ENCODE results near the gene DLGAP1. TPM values are rescaled to one million over a fixed set of nuclear protein-coding genes. Genes with fewer than 3 reads are reported as not detected.

The DLGAP1 gene
- total and polyA plus RNA-seq, 5 donors = 0.11 to 0.31 (median 0.20) TPM; not detected in 1

DNA sequence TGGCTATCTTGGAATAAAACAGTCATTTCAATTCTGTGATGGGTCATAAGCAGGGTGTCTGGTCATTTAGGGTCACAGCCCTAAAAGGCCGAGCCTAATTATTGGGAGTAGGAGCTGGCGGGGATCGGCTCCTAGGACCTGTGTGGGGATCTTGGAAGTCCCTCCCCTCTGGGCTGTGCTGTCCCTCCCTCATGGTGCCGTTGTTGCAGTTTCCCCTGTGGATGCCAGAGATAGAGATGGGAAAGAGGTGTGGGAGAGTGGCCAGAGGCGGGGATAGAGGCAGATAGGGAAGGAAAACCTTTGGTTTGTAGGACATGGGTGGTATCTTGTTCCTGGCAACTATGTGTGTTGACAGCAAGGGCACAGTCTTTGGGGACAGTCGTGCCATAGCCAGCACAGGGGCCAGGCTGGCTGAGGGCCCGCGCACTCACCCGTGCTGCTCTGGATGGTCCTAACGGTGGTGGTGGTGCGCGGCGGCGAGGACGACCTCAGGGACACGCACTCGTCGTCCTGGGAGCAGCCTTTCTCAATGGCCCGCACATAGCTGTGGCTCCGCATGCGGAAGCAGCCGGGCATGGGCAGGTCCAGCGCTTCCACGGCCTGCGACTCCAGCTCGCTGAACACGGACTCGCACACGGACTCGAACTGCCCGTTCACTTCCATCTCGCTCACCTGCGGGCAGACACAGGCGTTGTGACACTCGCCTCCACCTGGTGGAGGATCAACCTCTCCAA lies 726.2 kb downstream of the DLGAP1 start:
- intact Hi-C loops (cut with DNase I) = no loop called here
- DNase-seq (no peak), ATAC-seq (peak in 1 of 2 donors; percentile 16)
- Histone ChIP-seq H3K9me3 (ENCODE audit: control insufficient read depth, low read length) (no peaks in the 10 kb centered on the region), H3K4me3 (ENCODE audit: low read length) (no peak overlapping the region), H3K27ac (ENCODE audit: low read length) (no peak overlapping the region), H3K27me3 (ENCODE audit: control insufficient read depth, insufficient read depth) (no peaks in the 10 kb centered on the region), H3K4me1 (ENCODE audit: control insufficient read depth, insufficient read depth, low read length) (peaks cover 8% of the 10 kb centered on the region)
- 96% methylated on average over 35 of the region's 35 CpGs for WGBS

- peaks cover 8% of the 10 kb centered on the region for H3K4me1 ChIP-seq (ENCODE audit: control insufficient read depth, insufficient read depth, low read length)
- DNase-seq = no peak
- H3K4me3 ChIP-seq (ENCODE audit: low read length) = no peak overlapping the region
- ATAC-seq = peak; percentile 41 to 58
- no peak overlapping the region for H3K27ac ChIP-seq (ENCODE audit: low read length)
- H3K9me3 ChIP-seq (ENCODE audit: control insufficient read depth, low read length) = no peaks in the 10 kb centered on the region
- intact Hi-C loops (cut with DNase I) = no loop called here
- no peaks in the 10 kb centered on the region for H3K27me3 ChIP-seq (ENCODE audit: control insufficient read depth, insufficient read depth)
- WGBS = 45% methylated on average over 7 of the region's 7 CpGs
These were observed 727.8 kb downstream of the DLGAP1 start for GRCh38 chr18:3727274-3727673.

DNA sequence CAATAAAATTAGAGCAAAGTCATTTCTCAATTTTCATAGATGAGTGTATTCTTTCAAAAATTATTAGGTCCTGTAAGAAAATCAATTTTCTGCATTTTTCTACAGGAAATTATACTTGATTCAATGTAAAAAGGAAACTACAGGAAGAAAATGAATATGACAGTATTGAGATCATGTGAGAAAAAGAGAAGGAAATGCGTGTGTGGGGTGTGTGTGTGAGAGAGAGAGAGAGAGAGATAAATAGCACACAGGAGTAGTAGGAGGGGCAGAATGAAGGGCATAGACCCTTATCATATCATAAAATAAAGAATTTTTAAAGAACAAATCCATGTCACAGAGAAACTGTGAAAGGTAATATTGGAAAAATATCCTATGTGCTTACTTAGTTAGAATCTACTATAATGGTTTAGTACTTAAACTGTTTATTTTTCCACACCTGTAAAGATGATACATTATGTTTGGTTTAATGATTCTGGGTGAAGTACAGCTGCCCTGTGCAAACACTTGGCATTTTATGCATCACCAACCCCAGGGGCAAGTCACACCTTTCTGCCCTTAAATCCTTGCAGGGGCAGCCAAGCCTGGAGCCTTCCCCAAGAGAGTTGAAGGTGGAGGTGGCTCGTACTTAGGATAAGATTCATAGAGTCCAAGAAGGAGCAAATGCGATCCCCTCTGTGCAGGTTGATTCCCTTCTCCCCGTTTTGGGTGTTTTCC lies 728.7 kb downstream of the DLGAP1 start:
- Histone ChIP-seq H3K27ac (ENCODE audit: low read length) (no peak overlapping the region), H3K4me3 (ENCODE audit: low read length) (no peak overlapping the region), H3K4me1 (ENCODE audit: control insufficient read depth, insufficient read depth, low read length) (peaks cover 8% of the 10 kb centered on the region), H3K9me3 (ENCODE audit: control insufficient read depth, low read length) (no peaks in the 10 kb centered on the region), H3K27me3 (ENCODE audit: control insufficient read depth, insufficient read depth) (no peaks in the 10 kb centered on the region)
- intact Hi-C loops (cut with DNase I) = no loop called here
- DNase-seq (no peak), ATAC-seq (no peak)
- 65% methylated on average over 4 of the region's 4 CpGs for WGBS

- Histone ChIP-seq H3K4me3 (ENCODE audit: low read length) (no peak overlapping the region), H3K4me1 (ENCODE audit: control insufficient read depth, insufficient read depth, low read length) (peaks cover 8% of the 10 kb centered on the region), H3K27me3 (ENCODE audit: control insufficient read depth, insufficient read depth) (no peaks in the 10 kb centered on the region), H3K27ac (ENCODE audit: low read length) (no peak overlapping the region), H3K9me3 (ENCODE audit: control insufficient read depth, low read length) (no peaks in the 10 kb centered on the region)
- ATAC-seq (no peak), DNase-seq (no peak)
- WGBS = 72% methylated on average over 2 of the region's 2 CpGs
- intact Hi-C loops (cut with DNase I) = no loop called here
These were observed 730.0 kb downstream of the DLGAP1 start for GRCh38 chr18:3725115-3725514.

- Histone ChIP-seq H3K27ac (ENCODE audit: low read length) (no peak overlapping the region), H3K4me3 (ENCODE audit: low read length) (no peak overlapping the region), H3K27me3 (ENCODE audit: control insufficient read depth, insufficient read depth) (no peaks in the 10 kb centered on the region), H3K4me1 (ENCODE audit: control insufficient read depth, insufficient read depth, low read length) (peaks cover 8% of the 10 kb centered on the region), H3K9me3 (ENCODE audit: control insufficient read depth, low read length) (no peaks in the 10 kb centered on the region)
- ATAC-seq (no peak), DNase-seq (no peak)
- intact Hi-C loops (cut with DNase I) = no loop called here
These were observed 731.6 kb downstream of the DLGAP1 start for GRCh38 chr18:3723554-3723953.

- Histone ChIP-seq H3K4me1 (ENCODE audit: control insufficient read depth, insufficient read depth, low read length) (peaks cover 8% of the 10 kb centered on the region), H3K9me3 (ENCODE audit: control insufficient read depth, low read length) (no peaks in the 10 kb centered on the region), H3K4me3 (ENCODE audit: low read length) (no peak overlapping the region), H3K27me3 (ENCODE audit: control insufficient read depth, insufficient read depth) (no peaks in the 10 kb centered on the region), H3K27ac (ENCODE audit: low read length) (no peak overlapping the region)
- ATAC-seq (no peak), DNase-seq (no peak)
- intact Hi-C loops (cut with DNase I) = no loop called here
- WGBS = 61% methylated on average over 5 of the region's 5 CpGs
These were observed 732.3 kb downstream of the DLGAP1 start for GRCh38 chr18:3722649-3723433.

DNA sequence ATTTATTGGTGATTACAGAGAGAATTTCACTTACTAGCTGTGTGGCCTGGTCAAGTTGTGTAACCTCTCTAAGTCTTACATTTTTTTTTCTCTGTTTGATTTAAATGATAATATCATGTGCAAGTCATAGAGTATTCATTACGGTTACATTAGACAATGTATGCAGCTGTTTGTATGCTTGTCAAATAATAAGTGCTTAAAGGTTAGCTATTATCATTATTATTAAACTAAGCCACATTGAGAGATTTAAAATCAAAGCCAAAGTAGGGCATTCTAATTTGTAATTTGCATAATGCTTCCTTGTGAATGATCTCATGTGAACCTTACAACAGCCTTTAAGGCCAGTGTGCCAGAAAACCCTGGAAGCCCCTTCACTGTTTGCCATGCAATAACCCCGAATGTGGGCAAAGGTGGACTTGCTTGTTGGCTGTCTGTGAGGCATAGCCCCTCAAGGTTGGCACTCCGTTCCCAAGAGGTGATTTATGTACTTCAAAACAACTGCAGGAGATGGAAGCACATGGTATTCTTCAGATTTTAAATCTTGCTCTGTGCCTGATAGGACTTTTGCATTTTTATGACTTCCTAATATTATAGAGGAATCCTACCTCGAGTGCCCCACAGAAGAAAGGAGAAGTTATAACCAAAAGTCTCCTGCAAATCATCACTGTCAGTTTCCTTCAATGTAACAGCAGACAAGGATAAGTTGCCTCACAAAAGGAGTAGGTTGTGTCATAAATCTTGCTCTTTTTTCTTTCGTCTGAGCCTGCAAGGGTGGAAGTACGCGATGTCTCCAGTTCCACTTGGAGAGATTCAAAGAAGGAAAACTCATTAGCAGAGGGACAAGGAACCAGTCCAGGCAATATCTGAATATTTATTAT lies 733.1 kb downstream of the DLGAP1 start:
- DNase-seq (no peak), ATAC-seq (no peak)
- H3K27ac ChIP-seq (ENCODE audit: low read length) = no peak overlapping the region
- WGBS = 68% methylated on average over 7 of the region's 7 CpGs
- no peaks in the 10 kb centered on the region for H3K27me3 ChIP-seq (ENCODE audit: control insufficient read depth, insufficient read depth)
- no peak overlapping the region for H3K4me3 ChIP-seq (ENCODE audit: low read length)
- H3K9me3 ChIP-seq (ENCODE audit: control insufficient read depth, low read length) = no peaks in the 10 kb centered on the region
- intact Hi-C loops (cut with DNase I) = no loop called here
- peaks cover 3% of the 10 kb centered on the region for H3K4me1 ChIP-seq (ENCODE audit: control insufficient read depth, insufficient read depth, low read length)

DNA sequence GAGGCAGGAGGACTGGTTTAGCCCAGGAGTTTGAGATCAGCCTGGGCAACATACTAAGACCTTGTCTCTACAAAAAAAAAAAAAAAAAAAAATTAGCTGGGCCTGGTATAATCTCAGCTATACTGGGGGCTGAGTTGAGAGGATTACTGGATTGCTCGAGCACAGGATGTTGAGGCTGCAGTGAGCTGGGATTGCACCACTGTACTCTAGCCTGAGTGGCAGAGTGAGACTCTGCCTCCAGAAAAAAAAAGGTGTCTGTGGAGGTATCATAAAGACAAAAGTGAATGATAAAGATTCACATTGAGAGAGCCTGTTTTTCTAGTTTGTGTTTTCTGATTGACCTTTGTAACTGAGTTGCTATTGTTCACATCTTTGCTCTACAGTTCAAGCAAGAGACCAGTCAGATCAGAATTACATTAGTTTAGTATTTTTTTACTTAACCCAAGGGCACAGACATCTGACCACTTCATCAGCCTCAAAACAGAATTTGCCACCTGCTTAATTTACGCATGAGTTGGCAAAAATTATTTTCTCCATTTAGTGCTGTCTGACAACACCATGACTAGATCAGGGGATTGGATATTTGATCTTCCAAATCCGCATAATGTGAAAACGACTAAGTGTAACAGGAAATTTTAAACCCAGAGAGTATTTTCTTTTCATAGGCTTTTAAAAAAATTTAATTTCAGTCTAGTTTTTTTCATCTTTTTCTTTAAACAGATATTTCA lies 734.1 kb downstream of the DLGAP1 start:
- H3K9me3 ChIP-seq (ENCODE audit: control insufficient read depth, low read length) = no peaks in the 10 kb centered on the region
- no peak for ATAC-seq
- peaks cover 2% of the 10 kb centered on the region for H3K27me3 ChIP-seq (ENCODE audit: control insufficient read depth, insufficient read depth)
- intact Hi-C loops (cut with DNase I) = no loop called here
- no peaks in the 10 kb centered on the region for H3K4me1 ChIP-seq (ENCODE audit: control insufficient read depth, insufficient read depth, low read length)
- H3K27ac ChIP-seq (ENCODE audit: low read length) = no peak overlapping the region
- no peak for DNase-seq
- 86% methylated on average over 4 of the region's 4 CpGs for WGBS
- no peak overlapping the region for H3K4me3 ChIP-seq (ENCODE audit: low read length)

- H3K9me3 ChIP-seq (ENCODE audit: control insufficient read depth, low read length) = no peaks in the 10 kb centered on the region
- ATAC-seq = no peak
- DNase-seq = no peak
- H3K4me1 ChIP-seq (ENCODE audit: control insufficient read depth, insufficient read depth, low read length) = no peaks in the 10 kb centered on the region
- 91% methylated on average over 1 of the region's 1 CpG for WGBS
- intact Hi-C loops (cut with DNase I) = no loop called here
- H3K27me3 ChIP-seq (ENCODE audit: control insufficient read depth, insufficient read depth) = peaks cover 2% of the 10 kb centered on the region
- H3K4me3 ChIP-seq (ENCODE audit: low read length) = no peak overlapping the region
- H3K27ac ChIP-seq (ENCODE audit: low read length) = no peak overlapping the region
These were observed 734.9 kb downstream of the DLGAP1 start for GRCh38 chr18:3720159-3720558.

DNA sequence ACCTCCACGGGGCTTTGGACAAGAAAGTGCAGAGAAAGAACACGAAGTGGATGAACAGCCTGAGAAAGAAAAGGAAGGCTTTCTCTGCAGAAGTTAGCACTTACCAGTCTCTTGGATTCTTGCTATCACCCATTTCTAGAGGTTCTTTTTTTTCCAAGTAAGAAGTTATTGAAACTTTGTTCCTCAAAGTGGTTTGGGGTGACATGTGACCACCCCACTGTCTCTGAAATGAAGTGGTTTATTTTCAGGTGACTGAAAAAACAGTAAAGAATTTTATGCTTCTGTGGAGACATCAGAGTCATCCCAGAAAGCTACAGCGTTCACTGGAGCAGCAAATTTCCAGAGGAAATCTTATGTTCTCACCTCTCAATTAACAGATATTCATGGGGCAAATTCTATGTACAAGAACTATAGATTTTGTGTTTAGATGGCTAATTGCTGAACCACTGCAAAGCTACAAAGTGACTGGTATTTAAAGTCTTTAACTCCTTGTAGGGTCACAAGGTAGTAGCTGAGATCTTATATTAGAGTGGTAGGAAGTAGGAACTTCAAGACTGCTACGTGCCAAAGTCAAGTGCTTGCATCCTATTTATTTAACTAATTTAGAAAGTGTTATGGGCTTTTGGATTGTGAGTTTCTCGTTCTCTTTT lies 737.6 kb downstream of the DLGAP1 start:
- DNase-seq = no peak
- Histone ChIP-seq H3K4me3 (ENCODE audit: low read length) (no peak overlapping the region), H3K27ac (ENCODE audit: low read length) (no peak overlapping the region), H3K9me3 (ENCODE audit: control insufficient read depth, low read length) (no peaks in the 10 kb centered on the region), H3K4me1 (ENCODE audit: control insufficient read depth, insufficient read depth, low read length) (no peaks in the 10 kb centered on the region), H3K27me3 (ENCODE audit: control insufficient read depth, insufficient read depth) (peaks cover 2% of the 10 kb centered on the region)
- intact Hi-C loops (cut with DNase I) = no loop called here
- no peak for ATAC-seq
- WGBS = 64% methylated on average over 5 of the region's 5 CpGs
